WI38 (cell line): Measurements from ENCODE around the gene DENND11.

Experiments
- H3K4me3 ChIP-seq: 2 replicates; pipeline ENCODE4 v1.5.1; 2011; ENCODE audit warnings: low read depth, mild to moderate bottlenecking, control low read depth, low read length
- CTCF ChIP-seq: IDR thresholded peaks from 2 replicates; pipeline ENCODE4 v1.5.1; 2012; ENCODE audit warnings: low read depth, mild to moderate bottlenecking, control low read depth, low read length

Gene DENND11

GRCh38 chr7:141708351-141708750, 6.4 kb upstream of the DENND11 start, which contains the start of gene WEE2:
WEE2 (plus strand) TSS chr7:141708353; CDS start chr7:141708759, 406 bp downstream.
- no peak for TF ChIP-seq CTCF
- no peak within 1 kb of the TSS for H3K4me3 ChIP-seq

GRCh38 chr7:141706239-141707064, 4.5 kb upstream of the DENND11 start:
- no peak for TF ChIP-seq CTCF
- no peak overlapping the region for H3K4me3 ChIP-seq

GRCh38 chr7:141704741-141705140, 2.8 kb upstream of the DENND11 start:
- no peak overlapping the region for H3K4me3 ChIP-seq
- TF ChIP-seq CTCF = no peak

GRCh38 chr7:141704112-141704511, 2.1 kb upstream of the DENND11 start:
- no peak overlapping the region for H3K4me3 ChIP-seq
- TF ChIP-seq CTCF = no peak

GRCh38 chr7:141702892-141703291, 926 bp upstream of the DENND11 start:
- no peak overlapping the region for H3K4me3 ChIP-seq
- no peak for TF ChIP-seq CTCF

- H3K4me3 ChIP-seq = peak overlapping the region; percentile 66
- no peak for TF ChIP-seq CTCF
Measured at GRCh38 chr7:141701489-141702046, 398 bp downstream of the DENND11 start.

- no peak for TF ChIP-seq CTCF
Measured at GRCh38 chr7:141700848-141701371, 1.1 kb downstream of the DENND11 start.

More at GRCh38 chr7:141700848-141701371, 1.1 kb downstream of the DENND11 start:
- peak overlapping the region; percentile 43 for H3K4me3 ChIP-seq
